Measurements from ENCODE around the gene SAMD13.

Gene SAMD13

DNA sequence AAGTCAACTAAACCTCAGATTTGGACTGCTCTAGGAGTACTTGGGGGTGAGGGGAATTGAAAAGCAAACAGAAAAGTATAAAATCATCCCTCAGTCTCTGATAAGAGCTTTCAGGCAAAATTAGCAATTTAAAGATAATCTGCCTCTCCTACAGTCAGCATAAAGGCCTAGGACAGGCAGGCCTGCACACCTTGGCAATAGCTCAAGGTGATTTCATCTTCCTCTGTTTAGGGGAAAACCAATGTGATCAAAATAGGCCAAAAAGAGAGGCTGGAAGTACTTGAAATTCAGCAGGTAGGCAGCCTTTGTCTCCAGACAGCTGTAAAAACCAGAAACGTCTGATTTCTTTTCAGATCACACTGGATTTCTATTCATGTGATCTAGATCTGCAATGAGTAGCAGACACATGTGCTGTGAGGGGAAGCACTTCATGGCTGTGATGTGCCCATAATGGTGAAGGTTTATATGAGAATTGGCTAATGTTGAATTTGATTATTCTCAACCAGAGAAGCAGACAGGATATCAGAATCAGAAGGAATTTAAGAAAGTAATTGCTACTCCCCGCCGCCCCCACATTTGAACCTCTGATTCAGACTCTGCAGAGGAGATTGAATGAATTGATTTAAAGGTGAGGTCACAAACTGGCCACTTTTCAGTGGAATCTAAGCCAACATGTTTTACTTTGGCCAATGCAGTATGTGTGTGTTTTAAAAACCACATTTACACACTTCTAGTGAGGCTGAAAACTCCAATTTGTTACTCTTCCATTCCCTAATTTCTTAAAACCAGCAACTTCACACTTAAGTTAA lies 51.0 kb downstream of the SAMD13 start:
- H3K36me3 ChIP-seq (ENCODE audit: control insufficient read depth in 1 of 2, insufficient read depth in 2 of 2, low read length in 2 of 2), result no peaks in the 10 kb centered on the region
- H4K91ac ChIP-seq (ENCODE audit: low read depth, low read length), result no peak overlapping the region
- DNase-seq, result no peak
- no peak overlapping the region for H2AFZ ChIP-seq (ENCODE audit: insufficient read depth, low read length, poor library complexity)
- WGBS (ENCODE audit: extremely low coverage, insufficient coverage, insufficient read length), result no CpG with 5 or more reads among the region's 3 CpGs
- no peak overlapping the region for H3K4me3 ChIP-seq (ENCODE audit: low read depth, low read length)
- H3K27ac ChIP-seq (ENCODE audit: low read depth, low read length), result no peak overlapping the region
- H3K79me1 ChIP-seq (ENCODE audit: low read length), result peaks cover 1% of the 10 kb centered on the region
- no peak overlapping the region for H4K12ac ChIP-seq (ENCODE audit: low read depth, low read length)
- no peaks in the 10 kb centered on the region for H3K9me3 ChIP-seq (ENCODE audit: insufficient read depth, low read depth, low read length)
- no peak overlapping the region for H3K18ac ChIP-seq (ENCODE audit: low read length)
- no peak overlapping the region for H2AK5ac ChIP-seq (ENCODE audit: low read length)
- H2BK120ac ChIP-seq (ENCODE audit: insufficient read depth, low read length, poor library complexity), result no peak overlapping the region
- H3K9ac ChIP-seq (ENCODE audit: low read length), result no peak overlapping the region
- no peak overlapping the region for H4K8ac ChIP-seq (ENCODE audit: low read depth, low read length)
- no peak overlapping the region for H3K23ac ChIP-seq (ENCODE audit: low read length)
- H2BK5ac ChIP-seq (ENCODE audit: low read depth, low read length, poor library complexity), result no peak overlapping the region
- no peak overlapping the region for H3K4ac ChIP-seq (ENCODE audit: low read depth, low read length)
- no peak overlapping the region for H3K14ac ChIP-seq (ENCODE audit: low read length)
- peaks cover 0 to 7% of the 10 kb centered on the region in 2 experiments for H3K4me1 ChIP-seq (ENCODE audit: control insufficient read depth in 1 of 2, insufficient read depth in 2 of 2, low read length in 2 of 2)
- H3K4me2 ChIP-seq (ENCODE audit: low read length), result no peak overlapping the region
- H2BK12ac ChIP-seq (ENCODE audit: low read length), result no peak overlapping the region
- H3K79me2 ChIP-seq (ENCODE audit: control insufficient read depth, insufficient read depth, low read length, poor library complexity), result no peaks in the 10 kb centered on the region
- H3K27me3 ChIP-seq (ENCODE audit: insufficient read depth, low read length), result no peaks in the 10 kb centered on the region

GRCh38 chr1:84353695-84354094 lies 52.2 kb downstream of the SAMD13 start:
- no peak overlapping the region for H3K4me3 ChIP-seq (ENCODE audit: low read depth, low read length)
- H2BK12ac ChIP-seq (ENCODE audit: low read length), result no peak overlapping the region

DNA sequence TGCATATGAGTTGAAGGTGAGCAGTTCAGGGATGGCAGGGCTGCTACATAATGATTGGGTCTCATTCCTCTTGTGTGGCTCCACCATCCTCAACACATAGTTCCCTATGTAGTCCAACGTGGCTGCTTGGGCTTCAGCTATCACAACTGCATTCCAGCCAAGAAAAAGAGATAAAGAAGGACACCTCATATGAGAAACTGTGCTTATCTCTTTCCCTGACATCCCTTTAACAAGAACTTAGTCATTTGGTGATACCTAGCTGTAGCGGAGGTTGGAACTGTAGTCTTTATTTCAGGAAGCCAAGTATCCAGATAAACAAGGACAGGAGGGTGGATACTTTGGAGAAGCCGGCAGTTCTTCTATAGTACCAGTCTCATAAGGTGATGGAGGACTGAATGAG lies 54.0 kb downstream of the SAMD13 start:
- H2BK5ac ChIP-seq (ENCODE audit: low read depth, low read length, poor library complexity), result no peak overlapping the region
- no peaks in the 10 kb centered on the region for H3K9me3 ChIP-seq (ENCODE audit: insufficient read depth, low read depth, low read length)
- H3K4me3 ChIP-seq (ENCODE audit: low read depth, low read length), result no peak overlapping the region
- no peak overlapping the region for H3K4me2 ChIP-seq (ENCODE audit: low read length)
- no peak overlapping the region for H3K4ac ChIP-seq (ENCODE audit: low read depth, low read length)
- H3K36me3 ChIP-seq (ENCODE audit: control insufficient read depth in 1 of 2, insufficient read depth in 2 of 2, low read length in 2 of 2), result no peaks in the 10 kb centered on the region
- H3K9ac ChIP-seq (ENCODE audit: low read length), result no peak overlapping the region
- H3K79me2 ChIP-seq (ENCODE audit: control insufficient read depth, insufficient read depth, low read length, poor library complexity), result no peaks in the 10 kb centered on the region
- H3K79me1 ChIP-seq (ENCODE audit: low read length), result peaks cover 1% of the 10 kb centered on the region
- no peak overlapping the region for H3K14ac ChIP-seq (ENCODE audit: low read length)
- no peaks in the 10 kb centered on the region for H3K27me3 ChIP-seq (ENCODE audit: insufficient read depth, low read length)
- DNase-seq, result peak; percentile 20 to 55
- H2AK5ac ChIP-seq (ENCODE audit: low read length), result no peak overlapping the region
- H2AFZ ChIP-seq (ENCODE audit: insufficient read depth, low read length, poor library complexity), result no peak overlapping the region
- H2BK120ac ChIP-seq (ENCODE audit: insufficient read depth, low read length, poor library complexity), result no peak overlapping the region
- no peak overlapping the region for H3K18ac ChIP-seq (ENCODE audit: low read length)
- no peak overlapping the region for H2BK12ac ChIP-seq (ENCODE audit: low read length)
- WGBS (ENCODE audit: extremely low coverage, insufficient coverage, insufficient read length), result no CpG with 5 or more reads among the region's 3 CpGs
- H3K27ac ChIP-seq (ENCODE audit: low read depth, low read length), result no peak overlapping the region
- no peak overlapping the region for H3K23ac ChIP-seq (ENCODE audit: low read length)
- no peak overlapping the region for H4K91ac ChIP-seq (ENCODE audit: low read depth, low read length)
- H3K4me1 ChIP-seq (ENCODE audit: control insufficient read depth in 1 of 2, insufficient read depth in 2 of 2, low read length in 2 of 2), result peaks cover 0 to 2% of the 10 kb centered on the region in 2 experiments
- H4K12ac ChIP-seq (ENCODE audit: low read depth, low read length), result no peak overlapping the region
- no peak overlapping the region for H4K8ac ChIP-seq (ENCODE audit: low read depth, low read length)

More at GRCh38 chr1:84353695-84354094, 52.2 kb downstream of the SAMD13 start:
- Histone ChIP-seq H4K12ac (ENCODE audit: low read depth, low read length) (no peak overlapping the region), H2BK120ac (ENCODE audit: insufficient read depth, low read length, poor library complexity) (no peak overlapping the region), H2AK5ac (ENCODE audit: low read length) (no peak overlapping the region), H3K18ac (ENCODE audit: low read length) (no peak overlapping the region), H3K36me3 (ENCODE audit: control insufficient read depth in 1 of 2, insufficient read depth in 2 of 2, low read length in 2 of 2) (no peaks in the 10 kb centered on the region), H4K91ac (ENCODE audit: low read depth, low read length) (no peak overlapping the region), H3K23ac (ENCODE audit: low read length) (no peak overlapping the region), H3K27ac (ENCODE audit: low read depth, low read length) (peak overlapping the region; percentile 23), H3K9ac (ENCODE audit: low read length) (no peak overlapping the region), H2AFZ (ENCODE audit: insufficient read depth, low read length, poor library complexity) (no peak overlapping the region), H3K27me3 (ENCODE audit: insufficient read depth, low read length) (no peaks in the 10 kb centered on the region), H3K14ac (ENCODE audit: low read length) (no peak overlapping the region), H3K79me2 (ENCODE audit: control insufficient read depth, insufficient read depth, low read length, poor library complexity) (no peaks in the 10 kb centered on the region), H3K4ac (ENCODE audit: low read depth, low read length) (no peak overlapping the region), H3K9me3 (ENCODE audit: insufficient read depth, low read depth, low read length) (no peaks in the 10 kb centered on the region), H2BK5ac (ENCODE audit: low read depth, low read length, poor library complexity) (no peak overlapping the region), H4K8ac (ENCODE audit: low read depth, low read length) (no peak overlapping the region), H3K4me2 (ENCODE audit: low read length) (peak overlapping the region; percentile 1), H3K4me1 (ENCODE audit: control insufficient read depth in 1 of 2, insufficient read depth in 2 of 2, low read length in 2 of 2) (peaks cover 0 to 2% of the 10 kb centered on the region in 2 experiments), H3K79me1 (ENCODE audit: low read length) (peaks cover 1% of the 10 kb centered on the region)
- DNase-seq, result no peak
- WGBS (ENCODE audit: extremely low coverage, insufficient coverage, insufficient read length), result no CpG with 5 or more reads among the region's 3 CpGs

- Histone ChIP-seq H2BK120ac (ENCODE audit: insufficient read depth, low read length, poor library complexity) (no peak overlapping the region), H3K9me3 (ENCODE audit: insufficient read depth, low read depth, low read length) (no peaks in the 10 kb centered on the region), H3K18ac (ENCODE audit: low read length) (no peak overlapping the region), H2AFZ (ENCODE audit: insufficient read depth, low read length, poor library complexity) (no peak overlapping the region), H3K4ac (ENCODE audit: low read depth, low read length) (no peak overlapping the region), H4K8ac (ENCODE audit: low read depth, low read length) (no peak overlapping the region), H3K27ac (ENCODE audit: low read depth, low read length) (no peak overlapping the region), H2BK12ac (ENCODE audit: low read length) (no peak overlapping the region), H2AK5ac (ENCODE audit: low read length) (no peak overlapping the region), H2BK5ac (ENCODE audit: low read depth, low read length, poor library complexity) (no peak overlapping the region), H3K9ac (ENCODE audit: low read length) (no peak overlapping the region), H4K91ac (ENCODE audit: low read depth, low read length) (no peak overlapping the region), H3K36me3 (ENCODE audit: control insufficient read depth in 1 of 2, insufficient read depth in 2 of 2, low read length in 2 of 2) (no peaks in the 10 kb centered on the region), H3K4me1 (ENCODE audit: control insufficient read depth in 1 of 2, insufficient read depth in 2 of 2, low read length in 2 of 2) (peaks cover 4 to 5% of the 10 kb centered on the region in 2 experiments), H3K79me2 (ENCODE audit: control insufficient read depth, insufficient read depth, low read length, poor library complexity) (no peaks in the 10 kb centered on the region), H4K12ac (ENCODE audit: low read depth, low read length) (no peak overlapping the region), H3K27me3 (ENCODE audit: insufficient read depth, low read length) (no peaks in the 10 kb centered on the region), H3K14ac (ENCODE audit: low read length) (no peak overlapping the region), H3K23ac (ENCODE audit: low read length) (no peak overlapping the region), H3K4me2 (ENCODE audit: low read length) (no peak overlapping the region), H3K4me3 (ENCODE audit: low read depth, low read length) (no peak overlapping the region), H3K79me1 (ENCODE audit: low read length) (no peaks in the 10 kb centered on the region)
- no CpG with 5 or more reads among the region's 1 CpG for whole genome bisulfite sequencing (ENCODE audit: extremely low coverage, insufficient coverage, insufficient read length)
- no peak for DNase-seq
These were observed 55.4 kb downstream of the SAMD13 start for GRCh38 chr1:84356881-84357280.
